Measurements from ENCODE around the gene TTC28. TPM values are rescaled to one million over a fixed set of nuclear protein-coding genes. Genes with fewer than 3 reads are reported as not detected.

The TTC28 gene
- total RNA-seq, 1 experiment from 2014 or later, result 0.12 TPM

DNA sequence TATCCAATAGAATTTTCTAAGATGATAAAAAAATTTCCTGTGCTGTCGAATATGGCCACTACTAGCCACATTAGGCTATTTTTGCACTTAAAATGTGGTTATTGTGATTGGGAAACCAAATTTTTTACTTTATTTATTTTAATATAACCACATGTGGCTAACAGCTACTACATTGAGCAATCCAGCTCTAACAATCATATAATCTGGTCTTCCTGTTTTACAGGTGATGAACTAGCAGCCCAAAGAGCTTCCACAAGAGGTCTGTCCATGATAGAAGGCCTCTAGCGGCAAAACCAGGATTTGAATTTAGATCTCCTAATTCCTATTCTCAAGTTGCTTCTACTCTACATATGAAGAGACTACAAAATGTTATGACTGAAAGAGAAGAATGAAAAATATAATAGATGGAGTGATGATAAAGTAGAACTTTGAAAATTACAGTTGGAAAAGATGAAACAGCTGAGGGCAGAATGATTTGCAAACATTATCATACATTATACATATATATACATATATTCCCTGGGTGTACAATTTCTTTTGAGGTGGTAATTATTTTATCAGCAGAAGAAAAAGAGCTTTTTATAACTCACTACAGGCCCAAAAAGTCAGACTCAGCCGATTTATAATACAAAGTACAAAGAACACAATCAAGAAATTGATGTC lies 397.1 kb downstream of the TTC28 start:
- H3K4me3 ChIP-seq (replicated peaks in 1 of 2; ENCODE audit: low read depth in 1 of 2, low read length in 2 of 2), result no peak overlapping the region
- no peak overlapping the region for H3K9ac ChIP-seq (ENCODE audit: low read length)
- no peaks in the 10 kb centered on the region for H3K9me2 ChIP-seq (ENCODE audit: insufficient read depth)
- TF ChIP-seq, protein P1, sequence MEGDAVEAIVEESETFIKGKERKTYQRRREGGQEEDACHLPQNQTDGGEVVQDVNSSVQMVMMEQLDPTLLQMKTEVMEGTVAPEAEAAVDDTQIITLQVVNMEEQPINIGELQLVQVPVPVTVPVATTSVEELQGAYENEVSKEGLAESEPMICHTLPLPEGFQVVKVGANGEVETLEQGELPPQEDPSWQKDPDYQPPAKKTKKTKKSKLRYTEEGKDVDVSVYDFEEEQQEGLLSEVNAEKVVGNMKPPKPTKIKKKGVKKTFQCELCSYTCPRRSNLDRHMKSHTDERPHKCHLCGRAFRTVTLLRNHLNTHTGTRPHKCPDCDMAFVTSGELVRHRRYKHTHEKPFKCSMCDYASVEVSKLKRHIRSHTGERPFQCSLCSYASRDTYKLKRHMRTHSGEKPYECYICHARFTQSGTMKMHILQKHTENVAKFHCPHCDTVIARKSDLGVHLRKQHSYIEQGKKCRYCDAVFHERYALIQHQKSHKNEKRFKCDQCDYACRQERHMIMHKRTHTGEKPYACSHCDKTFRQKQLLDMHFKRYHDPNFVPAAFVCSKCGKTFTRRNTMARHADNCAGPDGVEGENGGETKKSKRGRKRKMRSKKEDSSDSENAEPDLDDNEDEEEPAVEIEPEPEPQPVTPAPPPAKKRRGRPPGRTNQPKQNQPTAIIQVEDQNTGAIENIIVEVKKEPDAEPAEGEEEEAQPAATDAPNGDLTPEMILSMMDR (IDR thresholded peaks at IDR 0.05 in 2 of 3, conservative IDR thresholded peaks at IDR 0.05 in 1 of 3; ENCODE audit: borderline replicate concordance in 1 of 3, insufficient read depth in 1 of 3, low read depth in 2 of 3, low read length in 2 of 3), result no peak
- TF ChIP-seq EZH2 (IDR thresholded peaks at IDR 0.05) (no peak), ZNF274 (IDR thresholded peaks at IDR 0.05; ENCODE audit: low read depth, low read length) (no peak), ZFX (IDR thresholded peaks at IDR 0.05) (no peak), POLR2AphosphoS5 (IDR thresholded peaks at IDR 0.05; ENCODE audit: low read depth, low read length) (no peak), SP1 (IDR thresholded peaks at IDR 0.05; ENCODE audit: low read depth) (no peak)
- TF ChIP-seq, protein P2, sequence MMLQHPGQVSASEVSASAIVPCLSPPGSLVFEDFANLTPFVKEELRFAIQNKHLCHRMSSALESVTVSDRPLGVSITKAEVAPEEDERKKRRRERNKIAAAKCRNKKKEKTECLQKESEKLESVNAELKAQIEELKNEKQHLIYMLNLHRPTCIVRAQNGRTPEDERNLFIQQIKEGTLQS (IDR thresholded peaks at IDR 0.05), result no peak
- no peak overlapping the region for H2AFZ ChIP-seq (ENCODE audit: low read depth, low read length, poor library complexity, severe bottlenecking)
- ChIA-PET POLR2A (no interaction called here), CTCF (no interaction called here), RAD21 (ENCODE audit: low non-redundant PET in 1 of 2, low total read pairs in 2 of 2, uncharacterized antibody in 2 of 2, unreplicated experiment in 2 of 2) (no interaction called here)
- no peaks in the 10 kb centered on the region for H3K79me2 ChIP-seq (ENCODE audit: insufficient read depth, low read length)
- no peaks in the 10 kb centered on the region for H3K4me1 ChIP-seq (ENCODE audit: control insufficient read depth in 1 of 2, insufficient read depth in 2 of 2, low read length in 2 of 2)
- no peak overlapping the region for H3K4me2 ChIP-seq (ENCODE audit: low read length)
- no peak for ATAC-seq
- no TSS peak for BruUV-seq (replicated peaks)
- intact Hi-C loops (cut with micrococcal nuclease), result no loop called here
- no peaks in the 10 kb centered on the region for H3K9me3 ChIP-seq (ENCODE audit: control insufficient read depth in 1 of 2, insufficient read depth in 1 of 2, low read depth in 1 of 2, low read length in 2 of 2)
- no peak for DNase-seq (ENCODE audit: low read depth, low spot score)
- H3K27ac ChIP-seq (ENCODE audit: low read depth, low read length), result no peak overlapping the region
- H3K27me3 ChIP-seq (ENCODE audit: insufficient read depth, low read length), result peaks cover 27% of the 10 kb centered on the region; the same call in 1 of the 2 replicates
- no peaks in the 10 kb centered on the region for H3K36me3 ChIP-seq (ENCODE audit: control insufficient read depth in 1 of 2, insufficient read depth in 2 of 2, low read length in 2 of 2)
- no peaks in the 10 kb centered on the region; the same call in 1 of the 2 replicates for H4K20me1 ChIP-seq (ENCODE audit: insufficient read depth)

DNA sequence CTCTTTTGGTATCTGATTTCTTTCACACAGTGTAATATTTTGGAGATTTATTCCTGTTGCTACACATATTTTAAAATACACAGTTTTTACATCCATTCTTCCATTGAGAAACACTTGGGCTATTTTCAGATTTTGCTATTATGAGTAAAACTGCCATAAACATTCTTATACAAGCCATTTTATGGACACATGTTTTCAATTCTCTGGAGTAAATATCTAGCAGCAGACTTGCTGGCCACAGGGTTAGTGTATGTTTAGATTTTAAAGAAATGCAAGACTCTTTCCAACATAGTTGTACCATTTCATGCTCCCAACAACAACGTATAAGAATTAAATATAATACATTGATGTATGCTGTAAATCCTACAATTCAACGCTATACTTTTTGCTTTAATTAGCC lies 399.8 kb downstream of the TTC28 start:
- no peak overlapping the region for H3K9ac ChIP-seq (ENCODE audit: low read length)
- no peaks in the 10 kb centered on the region for H3K9me3 ChIP-seq (ENCODE audit: control insufficient read depth in 1 of 2, insufficient read depth in 1 of 2, low read depth in 1 of 2, low read length in 2 of 2)
- ChIA-PET POLR2A (no interaction called here), CTCF (no interaction called here), RAD21 (ENCODE audit: low non-redundant PET in 1 of 2, low total read pairs in 2 of 2, uncharacterized antibody in 2 of 2, unreplicated experiment in 2 of 2) (no interaction called here)
- no peak overlapping the region for H2AFZ ChIP-seq (ENCODE audit: low read depth, low read length, poor library complexity, severe bottlenecking)
- no peak overlapping the region for H3K4me3 ChIP-seq (replicated peaks in 1 of 2; ENCODE audit: low read depth in 1 of 2, low read length in 2 of 2)
- no peaks in the 10 kb centered on the region for H3K9me2 ChIP-seq (ENCODE audit: insufficient read depth)
- peaks cover 33% of the 10 kb centered on the region for H3K27me3 ChIP-seq (ENCODE audit: insufficient read depth, low read length)
- no peaks in the 10 kb centered on the region for H3K4me1 ChIP-seq (ENCODE audit: control insufficient read depth in 1 of 2, insufficient read depth in 2 of 2, low read length in 2 of 2)
- no TSS peak for BruUV-seq (replicated peaks)
- intact Hi-C loops (cut with micrococcal nuclease), result no loop called here
- DNase-seq (ENCODE audit: low read depth, low spot score) (no peak), ATAC-seq (no peak)
- H3K36me3 ChIP-seq (ENCODE audit: control insufficient read depth in 1 of 2, insufficient read depth in 2 of 2, low read length in 2 of 2), result no peaks in the 10 kb centered on the region
- H3K79me2 ChIP-seq (ENCODE audit: insufficient read depth, low read length), result no peaks in the 10 kb centered on the region
- H3K27ac ChIP-seq (ENCODE audit: low read depth, low read length), result no peak overlapping the region
- H4K20me1 ChIP-seq (ENCODE audit: insufficient read depth), result no peaks in the 10 kb centered on the region
- H3K4me2 ChIP-seq (ENCODE audit: low read length), result no peak overlapping the region
- TF ChIP-seq ZNF274 (IDR thresholded peaks at IDR 0.05; ENCODE audit: low read depth, low read length), result no peak
- no peak for TF ChIP-seq ZFX (IDR thresholded peaks at IDR 0.05)
- TF ChIP-seq SIN3A (IDR thresholded peaks at IDR 0.05; ENCODE audit: low read depth), result no peak
- TF ChIP-seq YY1 (IDR thresholded peaks at IDR 0.05; ENCODE audit: extremely low read depth, insufficient replicate concordance, low read depth, low read length), result no peak
- no peak for TF ChIP-seq FOSL1 (IDR thresholded peaks at IDR 0.05; ENCODE audit: low read depth)
- no peak for TF ChIP-seq SP1 (IDR thresholded peaks at IDR 0.05; ENCODE audit: low read depth)
- TF ChIP-seq, protein P2 (IDR thresholded peaks at IDR 0.05), result no peak
- no peak for TF ChIP-seq CEBPB (IDR thresholded peaks at IDR 0.05; ENCODE audit: low read depth)
- TF ChIP-seq SRF (IDR thresholded peaks at IDR 0.05; ENCODE audit: low read depth), result no peak
- TF ChIP-seq ELF1 (IDR thresholded peaks at IDR 0.05; ENCODE audit: borderline replicate concordance, low read depth), result no peak
- TF ChIP-seq POLR2A (IDR thresholded peaks at IDR 0.05; ENCODE audit: borderline replicate concordance, extremely low read depth, insufficient read depth, insufficient read length), result no peak
- TF ChIP-seq JUND (IDR thresholded peaks at IDR 0.05), result no peak
- no peak for TF ChIP-seq RAD21 (IDR thresholded peaks at IDR 0.05; ENCODE audit: low read depth)
